ENCODE data around the gene WDR73. TPM values are rescaled to one million over a fixed set of nuclear protein-coding genes. Genes with fewer than 3 reads are reported as not detected.

WDR73 gene
- polyA plus RNA-seq, 2 donors = 15.8 to 16.6 TPM

DNA sequence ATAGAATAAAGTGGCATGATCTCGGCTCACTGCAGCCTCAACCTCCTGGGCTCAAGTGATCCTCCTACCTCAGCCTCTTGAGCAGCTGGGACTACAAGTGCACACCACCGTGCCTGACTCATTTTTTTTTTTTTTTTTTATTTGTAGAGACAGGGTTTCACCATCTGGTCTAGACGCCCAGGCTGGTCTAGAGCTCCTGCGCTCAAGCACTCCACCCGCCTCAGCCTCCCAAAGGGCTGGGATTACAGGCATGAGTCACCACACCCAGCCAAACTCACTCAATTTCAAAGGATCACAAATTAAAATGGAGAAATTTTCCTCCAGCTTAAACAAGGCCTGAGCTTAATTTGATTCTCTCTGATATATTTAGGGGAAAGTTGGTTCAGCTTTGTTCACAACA, 31.2 kb upstream of the WDR73 start:
- Histone ChIP-seq H3K36me3 (ENCODE audit: control insufficient read depth in 2 of 2, insufficient read depth in 2 of 2, low read length in 1 of 2) (peaks cover 0 to 5% of the 10 kb centered on the region in 2 donors), H3K27me3 (ENCODE audit: control insufficient read depth in 1 of 2, insufficient read depth in 2 of 2, low read length in 2 of 2) (no peaks in the 10 kb centered on the region), H3K4me1 (ENCODE audit: control insufficient read depth in 2 of 2, insufficient read depth in 2 of 2, low read length in 1 of 2) (no peaks in the 10 kb centered on the region), H3K4me3 (ENCODE audit: low read depth in 1 of 2, low read length in 2 of 2) (no peak overlapping the region), H3K27ac (ENCODE audit: low read depth in 2 of 2, low read length in 1 of 2) (no peak overlapping the region), H3K9me3 (ENCODE audit: control insufficient read depth in 2 of 2, insufficient read depth in 1 of 2, low read depth in 1 of 2, low read length in 1 of 2) (no peaks in the 10 kb centered on the region)
- WGBS, 2 donors = 50 to 81% methylated on average over 5 of the region's 5 CpGs

DNA sequence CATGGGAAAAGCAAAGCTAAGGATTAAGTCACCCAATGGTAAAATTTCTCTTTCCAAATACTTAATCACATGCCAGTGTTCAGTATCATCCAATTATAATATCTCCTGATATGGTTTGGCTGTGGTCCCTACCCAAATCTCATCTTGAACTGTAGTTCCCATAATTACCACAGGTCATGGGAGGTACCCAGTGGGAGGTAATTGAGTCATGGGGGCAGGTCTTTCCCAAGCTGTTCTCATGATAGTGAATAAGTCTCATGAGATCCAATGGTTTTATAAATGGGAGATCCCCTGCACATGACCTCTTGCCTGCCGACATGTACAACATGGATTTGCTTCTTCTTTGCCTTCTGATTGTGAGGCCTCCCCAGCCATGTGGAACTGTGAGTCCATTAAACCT, 30.0 kb upstream of the WDR73 start:
- H3K27ac ChIP-seq (ENCODE audit: low read depth in 2 of 2, low read length in 1 of 2) = no peak overlapping the region
- H3K9me3 ChIP-seq (ENCODE audit: control insufficient read depth in 2 of 2, insufficient read depth in 1 of 2, low read depth in 1 of 2, low read length in 1 of 2) = no peaks in the 10 kb centered on the region
- no peak overlapping the region for H3K4me3 ChIP-seq (ENCODE audit: low read depth in 1 of 2, low read length in 2 of 2)
- H3K4me1 ChIP-seq (ENCODE audit: control insufficient read depth in 2 of 2, insufficient read depth in 2 of 2, low read length in 1 of 2) = no peaks in the 10 kb centered on the region
- H3K36me3 ChIP-seq (ENCODE audit: control insufficient read depth in 2 of 2, insufficient read depth in 2 of 2, low read length in 1 of 2) = peaks cover 0 to 4% of the 10 kb centered on the region in 2 donors
- no peaks in the 10 kb centered on the region for H3K27me3 ChIP-seq (ENCODE audit: control insufficient read depth in 1 of 2, insufficient read depth in 2 of 2, low read length in 2 of 2)
- 36 to 93% methylated on average over 1 of the region's 1 CpG for WGBS, 2 donors

DNA sequence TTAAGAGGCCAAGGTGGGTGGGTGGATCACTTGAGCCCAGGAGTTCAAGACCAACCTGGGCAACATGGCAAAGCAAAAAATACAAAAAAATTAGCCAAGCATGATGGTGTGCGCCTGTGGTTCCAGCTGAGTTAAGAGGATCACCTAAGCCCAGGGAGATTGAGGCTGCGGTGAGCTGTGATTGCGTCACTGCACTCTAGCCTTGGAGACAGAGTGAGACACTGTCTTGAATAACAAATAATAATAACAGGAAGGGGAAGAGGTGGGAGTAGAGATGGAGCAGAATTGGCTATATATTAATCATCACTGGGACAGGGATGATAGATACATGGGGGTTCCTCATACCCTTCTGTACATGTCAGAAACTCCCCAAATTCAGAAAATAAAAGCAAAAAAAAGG, 27.7 kb upstream of the WDR73 start:
- Histone ChIP-seq H3K4me1 (ENCODE audit: control insufficient read depth in 2 of 2, insufficient read depth in 2 of 2, low read length in 1 of 2) (no peaks in the 10 kb centered on the region), H3K4me3 (ENCODE audit: low read depth in 1 of 2, low read length in 2 of 2) (no peak overlapping the region), H3K36me3 (ENCODE audit: control insufficient read depth in 2 of 2, insufficient read depth in 2 of 2, low read length in 1 of 2) (peaks cover 0 to 4% of the 10 kb centered on the region in 2 donors), H3K27me3 (ENCODE audit: control insufficient read depth in 1 of 2, insufficient read depth in 2 of 2, low read length in 2 of 2) (no peaks in the 10 kb centered on the region), H3K9me3 (ENCODE audit: control insufficient read depth in 2 of 2, insufficient read depth in 1 of 2, low read depth in 1 of 2, low read length in 1 of 2) (no peaks in the 10 kb centered on the region), H3K27ac (ENCODE audit: low read depth in 2 of 2, low read length in 1 of 2) (no peak overlapping the region)
- 83 to 87% methylated on average over 3 of the region's 3 CpGs for WGBS, 2 donors

DNA sequence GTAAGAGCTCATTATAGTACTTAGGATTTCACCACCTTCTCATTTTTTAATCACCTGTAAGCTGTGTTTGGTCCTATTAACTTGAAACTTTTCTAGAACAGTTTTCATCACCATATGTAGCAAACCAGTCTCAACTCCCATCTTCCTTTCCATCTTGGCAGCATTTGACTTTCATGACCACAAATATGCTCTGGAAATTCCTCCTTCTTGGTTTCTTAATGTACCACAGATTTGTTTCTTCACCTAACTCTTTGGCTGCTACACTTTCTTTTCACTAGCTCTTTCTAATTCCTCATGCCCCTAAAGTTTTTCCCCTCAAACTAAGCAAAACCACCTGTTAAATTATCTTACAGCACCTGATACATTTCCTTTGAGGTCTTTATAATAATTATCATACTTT, 17.1 kb upstream of the WDR73 start:
- H3K27ac ChIP-seq (ENCODE audit: low read depth in 2 of 2, low read length in 1 of 2) = no peak overlapping the region
- no peaks in the 10 kb centered on the region for H3K36me3 ChIP-seq (ENCODE audit: control insufficient read depth in 2 of 2, insufficient read depth in 2 of 2, low read length in 1 of 2)

DNA sequence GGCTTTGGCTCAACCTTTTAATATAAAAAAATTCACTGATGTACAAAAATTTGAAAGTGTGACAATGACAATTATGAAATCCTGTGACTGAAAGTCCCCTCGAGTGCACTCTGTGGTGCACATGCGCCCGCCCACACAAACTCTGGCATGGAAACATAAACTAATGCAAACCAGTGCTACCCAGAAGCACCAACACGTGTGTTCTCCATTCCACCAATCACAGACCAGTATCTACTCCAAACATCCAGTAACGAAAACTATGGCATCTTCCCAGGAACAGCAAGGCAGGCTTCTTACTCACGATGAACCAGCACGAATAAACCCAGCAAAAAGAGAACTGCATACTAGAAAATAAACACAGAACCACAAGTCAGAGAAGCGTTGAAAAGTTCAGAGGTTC, 15.6 kb upstream of the WDR73 start:
- WGBS, 2 donors = 86 to 87% methylated on average over 8 of the region's 8 CpGs
- Histone ChIP-seq H3K4me1 (ENCODE audit: control insufficient read depth in 2 of 2, insufficient read depth in 2 of 2, low read length in 1 of 2) (no peaks in the 10 kb centered on the region), H3K36me3 (ENCODE audit: control insufficient read depth in 2 of 2, insufficient read depth in 2 of 2, low read length in 1 of 2) (peaks cover 2 to 5% of the 10 kb centered on the region in 2 donors), H3K4me3 (ENCODE audit: low read depth in 1 of 2, low read length in 2 of 2) (no peak overlapping the region), H3K27ac (ENCODE audit: low read depth in 2 of 2, low read length in 1 of 2) (no peak overlapping the region), H3K9me3 (ENCODE audit: control insufficient read depth in 2 of 2, insufficient read depth in 1 of 2, low read depth in 1 of 2, low read length in 1 of 2) (no peaks in the 10 kb centered on the region), H3K27me3 (ENCODE audit: control insufficient read depth in 1 of 2, insufficient read depth in 2 of 2, low read length in 2 of 2) (no peaks in the 10 kb centered on the region)

More for the DNA sequence above, 17.1 kb upstream of the WDR73 start:
- H3K4me3 ChIP-seq (ENCODE audit: low read depth in 1 of 2, low read length in 2 of 2) = no peak overlapping the region
- H3K9me3 ChIP-seq (ENCODE audit: control insufficient read depth in 2 of 2, insufficient read depth in 1 of 2, low read depth in 1 of 2, low read length in 1 of 2) = no peaks in the 10 kb centered on the region
- H3K27me3 ChIP-seq (ENCODE audit: control insufficient read depth in 1 of 2, insufficient read depth in 2 of 2, low read length in 2 of 2) = no peaks in the 10 kb centered on the region
- H3K4me1 ChIP-seq (ENCODE audit: control insufficient read depth in 2 of 2, insufficient read depth in 2 of 2, low read length in 1 of 2) = no peaks in the 10 kb centered on the region

DNA sequence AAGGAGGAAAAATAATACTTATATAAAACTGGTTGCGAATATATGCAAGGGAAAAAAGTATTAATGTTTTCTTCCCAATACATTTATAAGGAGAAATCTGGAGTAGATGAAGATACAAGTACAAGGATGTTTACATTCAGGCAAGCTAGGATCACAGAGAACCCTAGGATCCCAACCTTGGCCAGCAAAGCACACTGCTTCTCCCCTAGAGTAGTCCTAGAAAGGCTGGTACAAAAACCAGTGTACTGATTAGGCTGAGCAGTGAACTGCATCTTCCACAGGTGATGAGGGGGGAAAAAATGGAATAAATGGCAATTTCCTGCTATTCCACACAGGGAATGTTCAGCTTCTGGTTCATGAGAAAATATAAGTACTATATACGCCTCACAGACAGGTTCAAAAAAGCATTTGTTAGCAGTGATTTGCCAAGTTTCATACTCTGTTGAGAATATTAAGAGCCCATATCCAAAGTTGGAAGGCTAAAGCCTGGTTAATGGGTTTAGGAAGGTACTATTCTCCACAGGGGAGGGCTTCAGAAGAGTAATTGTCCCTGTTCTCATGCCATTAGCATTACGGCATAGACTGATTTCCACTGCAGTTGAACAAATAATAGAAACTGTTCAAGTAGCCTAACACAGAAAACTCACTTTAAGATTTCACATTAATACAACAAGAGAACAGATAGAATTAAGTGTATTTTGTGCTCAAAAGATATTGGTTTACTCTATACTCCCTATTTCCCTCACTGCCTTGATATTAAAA, 14.3 kb upstream of the WDR73 start:
- H3K4me3 ChIP-seq (ENCODE audit: low read depth in 1 of 2, low read length in 2 of 2) = no peak overlapping the region
- WGBS, 2 donors = 94 to 96% methylated on average over 3 of the region's 3 CpGs
- no peak overlapping the region for H3K27ac ChIP-seq (ENCODE audit: low read depth in 2 of 2, low read length in 1 of 2)
- H3K36me3 ChIP-seq (ENCODE audit: control insufficient read depth in 2 of 2, insufficient read depth in 2 of 2, low read length in 1 of 2) = peaks cover 2 to 5% of the 10 kb centered on the region in 2 donors
- no peaks in the 10 kb centered on the region for H3K4me1 ChIP-seq (ENCODE audit: control insufficient read depth in 2 of 2, insufficient read depth in 2 of 2, low read length in 1 of 2)
- no peaks in the 10 kb centered on the region for H3K27me3 ChIP-seq (ENCODE audit: control insufficient read depth in 1 of 2, insufficient read depth in 2 of 2, low read length in 2 of 2)
- H3K9me3 ChIP-seq (ENCODE audit: control insufficient read depth in 2 of 2, insufficient read depth in 1 of 2, low read depth in 1 of 2, low read length in 1 of 2) = no peaks in the 10 kb centered on the region

DNA sequence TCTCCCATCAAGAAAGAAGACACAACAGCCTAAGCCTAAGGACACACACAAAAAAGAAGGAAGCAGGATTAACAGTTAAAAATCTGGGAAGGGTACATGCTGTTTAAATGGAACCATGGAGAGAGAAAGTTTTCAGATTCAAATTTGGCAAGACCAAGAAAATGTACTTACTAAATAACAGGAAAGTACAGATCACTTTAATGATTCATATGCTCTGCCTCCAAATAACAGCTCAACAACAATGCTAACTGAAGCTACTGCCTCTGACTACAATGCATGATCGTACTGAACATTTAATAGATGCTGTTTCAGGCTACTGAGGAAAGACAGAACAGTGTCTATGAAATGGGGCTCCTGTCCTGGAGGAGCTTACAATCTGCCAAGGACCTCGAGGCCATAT, 12.3 kb upstream of the WDR73 start:
- Histone ChIP-seq H3K27me3 (ENCODE audit: control insufficient read depth in 1 of 2, insufficient read depth in 2 of 2, low read length in 2 of 2) (no peaks in the 10 kb centered on the region), H3K9me3 (ENCODE audit: control insufficient read depth in 2 of 2, insufficient read depth in 1 of 2, low read depth in 1 of 2, low read length in 1 of 2) (no peaks in the 10 kb centered on the region), H3K4me3 (ENCODE audit: low read depth in 1 of 2, low read length in 2 of 2) (no peak overlapping the region), H3K36me3 (ENCODE audit: control insufficient read depth in 2 of 2, insufficient read depth in 2 of 2, low read length in 1 of 2) (peaks cover 2 to 5% of the 10 kb centered on the region in 2 donors), H3K4me1 (ENCODE audit: control insufficient read depth in 2 of 2, insufficient read depth in 2 of 2, low read length in 1 of 2) (no peaks in the 10 kb centered on the region), H3K27ac (ENCODE audit: low read depth in 2 of 2, low read length in 1 of 2) (no peak overlapping the region)
- WGBS, 2 donors = 73 to 75% methylated on average over 2 of the region's 2 CpGs

DNA sequence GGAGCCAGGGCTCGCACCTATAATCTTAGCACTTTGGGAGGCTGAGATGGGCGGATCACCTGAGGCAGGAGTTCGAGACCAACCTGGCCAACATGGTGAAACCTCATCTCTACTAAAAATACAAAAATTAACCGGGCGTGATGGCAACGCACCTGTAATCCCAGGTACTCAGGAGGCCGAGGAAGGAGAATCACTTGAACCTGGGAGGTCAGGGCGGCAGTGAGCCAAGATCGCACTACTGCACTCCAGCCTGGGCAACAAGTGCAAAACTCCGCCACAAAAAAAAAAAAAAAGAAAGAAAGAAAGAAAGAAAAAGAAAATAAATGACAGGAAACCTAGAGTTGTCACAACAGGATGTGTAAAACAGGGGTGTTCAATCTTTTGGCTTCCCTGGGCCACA, 6.9 kb upstream of the WDR73 start:
- 94 to 98% methylated on average over 10 of the region's 10 CpGs for WGBS, 2 donors

DNA sequence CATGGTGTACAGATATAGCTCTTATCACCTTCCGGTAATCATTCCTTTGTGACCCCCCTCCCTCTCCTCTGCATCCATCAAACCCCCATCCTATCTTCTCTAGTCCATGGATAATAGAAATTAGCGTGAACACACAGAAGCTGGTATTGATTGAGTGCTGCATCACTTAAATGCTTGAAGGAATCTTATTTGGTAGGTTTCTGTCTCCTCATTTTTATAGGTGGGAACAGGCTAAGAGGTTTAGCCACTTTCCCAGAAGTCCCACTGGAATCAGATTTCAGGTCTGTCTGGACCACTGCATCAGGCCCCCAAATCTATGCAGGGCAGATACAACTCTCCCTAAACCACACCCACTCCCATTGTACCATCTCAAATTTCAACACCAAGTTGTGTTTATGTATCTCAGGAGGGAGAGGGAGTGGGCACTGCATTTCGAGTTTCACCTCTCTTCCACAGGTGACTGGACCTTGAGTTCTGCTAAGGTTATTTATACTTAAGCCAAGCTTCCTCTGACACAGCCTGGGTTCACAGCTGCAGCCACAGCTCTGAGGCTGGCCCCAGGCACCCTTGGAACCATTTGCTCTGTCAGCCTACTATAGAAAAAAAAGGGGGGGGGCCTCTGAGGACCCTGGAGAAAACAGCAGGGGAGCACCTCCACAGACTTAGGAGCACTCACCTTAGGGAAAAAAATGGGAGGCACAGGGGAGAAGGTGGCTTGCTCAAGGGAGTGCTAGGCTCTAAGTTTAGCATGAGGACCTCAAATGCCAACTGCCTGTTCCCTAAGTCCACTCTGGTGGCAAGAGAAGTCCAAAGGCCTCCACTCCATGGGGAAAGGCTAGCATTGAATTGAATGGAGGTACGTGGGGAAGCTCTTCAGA, 6.1 kb upstream of the WDR73 start:
- no peak overlapping the region for H3K27ac ChIP-seq (ENCODE audit: low read depth in 2 of 2, low read length in 1 of 2)
- no peaks in the 10 kb centered on the region for H3K27me3 ChIP-seq (ENCODE audit: control insufficient read depth in 1 of 2, insufficient read depth in 2 of 2, low read length in 2 of 2)
- H3K36me3 ChIP-seq (ENCODE audit: control insufficient read depth in 2 of 2, insufficient read depth in 2 of 2, low read length in 1 of 2) = peaks cover 0 to 2% of the 10 kb centered on the region in 2 donors
- H3K4me1 ChIP-seq (ENCODE audit: control insufficient read depth in 2 of 2, insufficient read depth in 2 of 2, low read length in 1 of 2) = peaks cover 4 to 8% of the 10 kb centered on the region in 2 donors
- H3K4me3 ChIP-seq (ENCODE audit: low read depth in 1 of 2, low read length in 2 of 2) = no peak overlapping the region
- WGBS, 2 donors = 78 to 80% methylated on average over 4 of the region's 4 CpGs
- no peaks in the 10 kb centered on the region for H3K9me3 ChIP-seq (ENCODE audit: control insufficient read depth in 2 of 2, insufficient read depth in 1 of 2, low read depth in 1 of 2, low read length in 1 of 2)

More for the DNA sequence above, 6.9 kb upstream of the WDR73 start:
- Histone ChIP-seq H3K27ac (ENCODE audit: low read depth in 2 of 2, low read length in 1 of 2) (no peak overlapping the region), H3K4me1 (ENCODE audit: control insufficient read depth in 2 of 2, insufficient read depth in 2 of 2, low read length in 1 of 2) (peaks cover 0 to 8% of the 10 kb centered on the region in 2 donors), H3K36me3 (ENCODE audit: control insufficient read depth in 2 of 2, insufficient read depth in 2 of 2, low read length in 1 of 2) (peaks cover 2 to 5% of the 10 kb centered on the region in 2 donors), H3K27me3 (ENCODE audit: control insufficient read depth in 1 of 2, insufficient read depth in 2 of 2, low read length in 2 of 2) (no peaks in the 10 kb centered on the region), H3K9me3 (ENCODE audit: control insufficient read depth in 2 of 2, insufficient read depth in 1 of 2, low read depth in 1 of 2, low read length in 1 of 2) (no peaks in the 10 kb centered on the region), H3K4me3 (ENCODE audit: low read depth in 1 of 2, low read length in 2 of 2) (no peak overlapping the region)
